ENCODE measurements around the gene TOMM5. TPM values are rescaled to one million over a fixed set of nuclear protein-coding genes. Genes with fewer than 3 reads are reported as not detected.

TOMM5 gene
- polyA plus RNA-seq, 2 of the 4 experiments (the other 2 are of a cell fraction) = 338 to 339 TPM

- Histone ChIP-seq H3K4me3 (no peak overlapping the region), H3K4me2 (no peak overlapping the region), H3K27ac (no peak overlapping the region), H3K9me3 (peaks cover 12% of the 10 kb centered on the region), H3K4me1 (no peaks in the 10 kb centered on the region)
- POLR2A ChIA-PET = no interaction called here
- FAIRE-seq (no peak), ATAC-seq (no peak), DNase-seq (ENCODE audit: low read depth in 1 of 2, low spot score in 1 of 2) (no peak)
- no peak for TF ChIP-seq CHD2 (IDR thresholded peaks at IDR 0.05; ENCODE audit: low read length, partially characterized antibody)
- no peak for TF ChIP-seq RAD21 (conservative IDR thresholded peaks at IDR 0.05 in 1 of 2, IDR thresholded peaks at IDR 0.05 in 1 of 2)
- no peak for TF ChIP-seq ELK1 (IDR thresholded peaks at IDR 0.05; ENCODE audit: low read depth, low read length)
- TF ChIP-seq NR3C1 (IDR thresholded peaks at IDR 0.05) = no peak
- no peak for TF ChIP-seq E2F6 (IDR thresholded peaks at IDR 0.05; ENCODE audit: borderline replicate concordance, low read depth)
- TF ChIP-seq ESRRA (IDR thresholded peaks at IDR 0.05; ENCODE audit: borderline replicate concordance, low read length) = no peak
- TF ChIP-seq RFX5 (IDR thresholded peaks at IDR 0.05) = no peak
- no peak for TF ChIP-seq KDM1A (IDR thresholded peaks at IDR 0.05; ENCODE audit: low read depth)
- TF ChIP-seq HMGXB4 (CRISPR knock-in tag; IDR thresholded peaks at IDR 0.05; ENCODE audit: borderline replicate concordance) = no peak
- TF ChIP-seq CHD4 (IDR thresholded peaks at IDR 0.05; ENCODE audit: borderline replicate concordance) = no peak
- TF ChIP-seq CEBPB (IDR thresholded peaks at IDR 0.05) = no peak
- TF ChIP-seq GATA3 (IDR thresholded peaks at IDR 0.05; ENCODE audit: borderline replicate concordance) = no peak
- CTCF ChIA-PET = interaction anchor here (0.6 to 1.4 kb wide), 2 partner anchors 12 to 329 kb away, joined by 3 read pairs; no protein-coding TSS in a partner anchor
- WGBS (ENCODE audit: missing lambda C conversion rate) = 72% methylated on average over 4 of the region's 4 CpGs
Observed at GRCh38 chr9:37564916-37565315, 27.5 kb downstream of the TOMM5 start.

- peaks cover 12% of the 10 kb centered on the region for H3K9me3 ChIP-seq
- TF ChIP-seq RFX5 (IDR thresholded peaks at IDR 0.05) (no peak), CEBPB (IDR thresholded peaks at IDR 0.05) (no peak), KDM1A (IDR thresholded peaks at IDR 0.05; ENCODE audit: low read depth) (no peak), HOXB5 (CRISPR knock-in tag; IDR thresholded peaks at IDR 0.05) (no peak), ZC3H11A (IDR thresholded peaks at IDR 0.05) (no peak), USF2 (IDR thresholded peaks at IDR 0.05) (no peak), MAX (IDR thresholded peaks at IDR 0.05) (no peak), ZFP36 (IDR thresholded peaks at IDR 0.05; ENCODE audit: borderline replicate concordance, partially characterized antibody) (no peak)
- no peak for ATAC-seq
- WGBS (ENCODE audit: missing lambda C conversion rate) = 34% methylated on average over 3 of the region's 3 CpGs
- no peak overlapping the region for H3K4me2 ChIP-seq
- H3K27ac ChIP-seq = no peak overlapping the region
- POLR2A ChIA-PET = no interaction called here
- no peak overlapping the region for H3K4me3 ChIP-seq
- no peak for FAIRE-seq
- H3K4me1 ChIP-seq = no peaks in the 10 kb centered on the region
- DNase-seq (ENCODE audit: low read depth in 1 of 2, low spot score in 1 of 2) = no peak
- CTCF ChIA-PET = interaction anchor here (0.6 kb wide), 1 partner anchor 330 kb away, joined by 3 read pairs; no protein-coding TSS in a partner anchor
Observed at GRCh38 chr9:37563806-37564513, 28.4 kb downstream of the TOMM5 start.

GRCh38 chr9:37562826-37563225 lies 29.6 kb downstream of the TOMM5 start:
- TF ChIP-seq POLR2A (IDR thresholded peaks at IDR 0.05; ENCODE audit: low read length) (no peak), KDM1A (IDR thresholded peaks at IDR 0.05; ENCODE audit: low read depth) (no peak), ZFP36 (IDR thresholded peaks at IDR 0.05; ENCODE audit: borderline replicate concordance, partially characterized antibody) (no peak), TFCP2L1 (CRISPR knock-in tag; IDR thresholded peaks at IDR 0.05) (no peak), HMGXB4 (CRISPR knock-in tag; IDR thresholded peaks at IDR 0.05; ENCODE audit: borderline replicate concordance) (no peak), TP53 (CRISPR knock-in tag; IDR thresholded peaks at IDR 0.05) (no peak), FOSB (CRISPR knock-in tag; IDR thresholded peaks at IDR 0.05) (no peak), EHF (CRISPR knock-in tag; IDR thresholded peaks at IDR 0.05) (no peak), BHLHE40 (IDR thresholded peaks at IDR 0.05; ENCODE audit: low read depth, low read length) (no peak), NFE2L2 (conservative IDR thresholded peaks at IDR 0.05; ENCODE audit: low read length) (no peak), ATOH8 (CRISPR knock-in tag; IDR thresholded peaks at IDR 0.05; ENCODE audit: low read depth) (no peak), RFX5 (IDR thresholded peaks at IDR 0.05) (no peak), FOSL2 (IDR thresholded peaks at IDR 0.05) (no peak), FOSL2 (CRISPR knock-in tag; IDR thresholded peaks at IDR 0.05) (no peak)
- no peak for FAIRE-seq
- 94% methylated on average over 1 of the region's 1 CpG for WGBS (ENCODE audit: missing lambda C conversion rate)
- H3K9me3 ChIP-seq = peaks cover 12% of the 10 kb centered on the region
- ChIA-PET CTCF (no interaction called here), POLR2A (no interaction called here)
- ATAC-seq = no peak
- no peak overlapping the region for H3K4me3 ChIP-seq
- H3K27ac ChIP-seq = no peak overlapping the region
- no peak for DNase-seq (ENCODE audit: low read depth in 1 of 2, low spot score in 1 of 2)
- H3K4me1 ChIP-seq = no peaks in the 10 kb centered on the region
- H3K4me2 ChIP-seq = no peak overlapping the region

All from A549 (cell line).